ENCODE measurements around the gene CDHR5. TPM values are rescaled to one million over a fixed set of nuclear protein-coding genes. Genes with fewer than 3 reads are reported as not detected.

Gene CDHR5
- total and polyA plus RNA-seq, 7 experiments from 2014 or later = not detected

Small RNA genes within 50 kb of the gene (microRNA-seq; reads per million reads assigned to microRNA genes)
- gene MIR210 (ENCODE audit: borderline microRNAs expressed) = 63.2 reads per million, percentile 49 among the genes with 10 or more reads in this experiment

Other genes with a start within 250 kb of the CDHR5 start
- not detected for gene PKP3, start 230.7 kb downstream of the CDHR5 start, total RNA-seq
- gene PKP3, start 230.7 kb downstream of the CDHR5 start, polyA plus RNA-seq = not detected
- 100 to 1,000 TPM; 210 to 497 (median 392) TPM for gene SIGIRR, start 210.0 kb downstream of the CDHR5 start, total RNA-seq
- gene SIGIRR, start 210.0 kb downstream of the CDHR5 start, polyA plus RNA-seq = 100 to 1,000 TPM; 223 to 305 TPM
- gene ANO9, start 182.9 kb downstream of the CDHR5 start, total RNA-seq = 100 to 1,000 TPM in 1 of 5 experiments, 10 to 100 TPM in 4; 85.2 to 107 (median 94.0) TPM
- gene ANO9, start 182.9 kb downstream of the CDHR5 start, polyA plus RNA-seq = 1 to 10 TPM; 9.0 to 9.7 TPM
- 10 to 100 TPM; 19.3 to 27.7 (median 23.4) TPM for gene PTDSS2, start 174.7 kb downstream of the CDHR5 start, total RNA-seq
- gene PTDSS2, start 174.7 kb downstream of the CDHR5 start, polyA plus RNA-seq = 1 to 10 TPM; 9.0 to 9.9 TPM
- 100 to 1,000 TPM in 4 of 5 experiments, 10 to 100 TPM in 1; 98.6 to 193 (median 109) TPM for gene RNH1, start 117.7 kb downstream of the CDHR5 start, total RNA-seq
- gene RNH1, start 117.7 kb downstream of the CDHR5 start, polyA plus RNA-seq = 100 to 1,000 TPM; 156 to 243 TPM
- 10 to 100 TPM; 22.3 to 52.0 (median 31.9) TPM for gene HRAS, start 89.4 kb downstream of the CDHR5 start, total RNA-seq
- gene HRAS, start 89.4 kb downstream of the CDHR5 start, polyA plus RNA-seq = 10 to 100 TPM; 12.6 to 19.5 TPM
- 1 to 10 TPM; 2.3 to 5.1 (median 3.6) TPM for gene LRRC56, start 87.4 kb downstream of the CDHR5 start, total RNA-seq
- 1 to 10 TPM in 1 of 2 donors, under 1 TPM in 1; 0.35 to 1.0 TPM for gene LRRC56, start 87.4 kb downstream of the CDHR5 start, polyA plus RNA-seq
- gene LMNTD2, start 64.2 kb downstream of the CDHR5 start, total RNA-seq = 10 to 100 TPM in 2 of 5 experiments, 1 to 10 TPM in 3; 2.8 to 14.7 (median 9.6) TPM
- gene LMNTD2, start 64.2 kb downstream of the CDHR5 start, polyA plus RNA-seq = 1 to 10 TPM; 2.3 to 3.6 TPM
- gene RASSF7, start 64.0 kb downstream of the CDHR5 start, total RNA-seq = 10 to 100 TPM; 20.0 to 45.4 (median 35.5) TPM
- gene RASSF7, start 64.0 kb downstream of the CDHR5 start, polyA plus RNA-seq = 10 to 100 TPM; 26.7 to 43.6 TPM
- gene PHRF1, start 48.5 kb downstream of the CDHR5 start, total RNA-seq = 10 to 100 TPM; 47.3 to 55.2 (median 49.4) TPM
- 10 to 100 TPM in 1 of 2 donors, 1 to 10 TPM in 1; 6.2 to 22.1 TPM for gene PHRF1, start 48.5 kb downstream of the CDHR5 start, polyA plus RNA-seq
- gene IRF7, start 9.0 kb downstream of the CDHR5 start, total RNA-seq = 100 to 1,000 TPM in 1 of 5 experiments, 10 to 100 TPM in 4; 57.0 to 134 (median 64.6) TPM
- gene IRF7, start 9.0 kb downstream of the CDHR5 start, polyA plus RNA-seq = 10 to 100 TPM; 25.9 to 50.0 TPM
- gene SCT, start 2.2 kb upstream of the CDHR5 start, total RNA-seq = not detected
- gene SCT, start 2.2 kb upstream of the CDHR5 start, polyA plus RNA-seq = not detected
- 1 to 10 TPM in 2 of 5 experiments, under 1 TPM in 3; 0.27 to 1.9 (median 0.75) TPM for gene DRD4, start 12.3 kb upstream of the CDHR5 start, total RNA-seq
- not detected for gene DRD4, start 12.3 kb upstream of the CDHR5 start, polyA plus RNA-seq
- gene DEAF1, start 70.3 kb upstream of the CDHR5 start, total RNA-seq = 100 to 1,000 TPM in 1 of 5 experiments, 10 to 100 TPM in 4; 44.5 to 117 (median 54.2) TPM
- gene DEAF1, start 70.3 kb upstream of the CDHR5 start, polyA plus RNA-seq = 10 to 100 TPM; 33.0 to 71.8 TPM
- gene TMEM80, start 70.9 kb upstream of the CDHR5 start, total RNA-seq = 10 to 100 TPM; 26.2 to 44.3 (median 40.4) TPM
- gene TMEM80, start 70.9 kb upstream of the CDHR5 start, polyA plus RNA-seq = 10 to 100 TPM; 31.4 to 37.8 TPM
- 10 to 100 TPM in 3 of 5 experiments, 1 to 10 TPM in 2; 7.2 to 16.6 (median 10.9) TPM for gene EPS8L2, start 81.3 kb upstream of the CDHR5 start, total RNA-seq
- gene EPS8L2, start 81.3 kb upstream of the CDHR5 start, polyA plus RNA-seq = 1 to 10 TPM; 4.5 to 4.6 TPM
- gene TALDO1, start 122.5 kb upstream of the CDHR5 start, total RNA-seq = 100 to 1,000 TPM in 2 of 5 experiments, 10 to 100 TPM in 3; 61.4 to 272 (median 90.3) TPM
- gene TALDO1, start 122.5 kb upstream of the CDHR5 start, polyA plus RNA-seq = 100 to 1,000 TPM; 179 to 214 TPM
- 10 to 100 TPM; 37.8 to 59.2 (median 52.9) TPM for gene GATD1, start 152.5 kb upstream of the CDHR5 start, total RNA-seq
- gene GATD1, start 152.5 kb upstream of the CDHR5 start, polyA plus RNA-seq = 10 to 100 TPM in 1 of 2 donors, 1 to 10 TPM in 1; 8.1 to 17.8 TPM
- 1 to 10 TPM in 1 of 5 experiments, not detected in 4; 2.3 TPM for gene CEND1, start 165.1 kb upstream of the CDHR5 start, total RNA-seq
- gene CEND1, start 165.1 kb upstream of the CDHR5 start, polyA plus RNA-seq = not detected
- 10 to 100 TPM; 17.4 to 58.4 (median 21.3) TPM for gene SLC25A22, start 173.3 kb upstream of the CDHR5 start, total RNA-seq
- 10 to 100 TPM in 1 of 2 donors, 1 to 10 TPM in 1; 6.4 to 11.1 TPM for gene SLC25A22, start 173.3 kb upstream of the CDHR5 start, polyA plus RNA-seq
- 10 to 100 TPM; 30.0 to 38.7 (median 34.1) TPM for gene PIDD1, start 180.3 kb upstream of the CDHR5 start, total RNA-seq
- gene PIDD1, start 180.3 kb upstream of the CDHR5 start, polyA plus RNA-seq = 1 to 10 TPM; 4.7 to 8.3 TPM
- 1,000 to 10,000 TPM; 2,266 to 5,944 (median 5,497) TPM for gene RPLP2, start 185.0 kb upstream of the CDHR5 start, total RNA-seq
- gene RPLP2, start 185.0 kb upstream of the CDHR5 start, polyA plus RNA-seq = 1,000 to 10,000 TPM; 3,734 to 4,844 TPM
- 100 to 1,000 TPM in 4 of 5 experiments, 10 to 100 TPM in 1; 60.1 to 237 (median 205) TPM for gene PNPLA2, start 194.0 kb upstream of the CDHR5 start, total RNA-seq
- 10 to 100 TPM; 26.0 to 40.4 TPM for gene PNPLA2, start 194.0 kb upstream of the CDHR5 start, polyA plus RNA-seq
- gene CRACR2B, start 203.0 kb upstream of the CDHR5 start, total RNA-seq = 1 to 10 TPM in 3 of 5 experiments, under 1 TPM in 1, not detected in 1; 0.62 to 3.9 (median 2.0) TPM
- gene CRACR2B, start 203.0 kb upstream of the CDHR5 start, polyA plus RNA-seq = not detected
- 10 to 100 TPM in 3 of 5 experiments, 1 to 10 TPM in 2; 6.6 to 62.9 (median 18.5) TPM for gene CD151, start 208.0 kb upstream of the CDHR5 start, total RNA-seq
- gene CD151, start 208.0 kb upstream of the CDHR5 start, polyA plus RNA-seq = 1 to 10 TPM; 4.0 to 7.2 TPM
- gene POLR2L, start 217.6 kb upstream of the CDHR5 start, total RNA-seq = 10 to 100 TPM; 31.2 to 93.3 (median 44.9) TPM
- 10 to 100 TPM; 55.9 to 83.1 TPM for gene POLR2L, start 217.6 kb upstream of the CDHR5 start, polyA plus RNA-seq
- 10 to 100 TPM in 1 of 5 experiments, 1 to 10 TPM in 4; 4.8 to 12.6 (median 6.6) TPM for gene TSPAN4, start 217.9 kb upstream of the CDHR5 start, total RNA-seq
- 1 to 10 TPM; 4.1 to 4.7 TPM for gene TSPAN4, start 217.9 kb upstream of the CDHR5 start, polyA plus RNA-seq